ENCODE data around the gene TIMM23.

TIMM23 gene

GRCh38 chr10:46016811-46017210, 44.5 kb downstream of the TIMM23 start:
- TF ChIP-seq CTCF (IDR thresholded peaks at IDR 0.05; ENCODE audit: insufficient read depth, low read length, poor library complexity, severe bottlenecking) (no peak), EZH2phosphoT487 (conservative IDR thresholded peaks at IDR 0.05; ENCODE audit: low read length) (no peak)
- Histone ChIP-seq H3K36me3 (ENCODE audit: low read length) (peaks cover 28% of the 10 kb centered on the region), H3K79me2 (ENCODE audit: insufficient read depth, low read length) (peaks cover 66% of the 10 kb centered on the region), H3K4me2 (ENCODE audit: low read depth, low read length, poor library complexity, severe bottlenecking) (no peak overlapping the region), H2AFZ (ENCODE audit: low read depth, low read length, severe bottlenecking) (no peak overlapping the region), H3K4me3 (ENCODE audit: insufficient read depth, low read length, poor library complexity, severe bottlenecking) (no peak overlapping the region), H3F3A (ENCODE audit: insufficient read depth) (peaks cover 5% of the 10 kb centered on the region; the same call in 1 of the 2 replicates), H3K9me2 (replicated peaks; ENCODE audit: insufficient read depth, low read length) (no peaks in the 10 kb centered on the region), H3K27ac (ENCODE audit: low read depth, low read length) (no peak overlapping the region), H3K9ac (ENCODE audit: low read length) (no peak overlapping the region), H3K9me3 (ENCODE audit: insufficient read depth, low read length) (no peaks in the 10 kb centered on the region), H3K27me3 (ENCODE audit: low read length) (no peaks in the 10 kb centered on the region), H4K20me1 (ENCODE audit: low read depth, low read length) (peaks cover 3% of the 10 kb centered on the region; the same call in 1 of the 2 replicates)

DNA sequence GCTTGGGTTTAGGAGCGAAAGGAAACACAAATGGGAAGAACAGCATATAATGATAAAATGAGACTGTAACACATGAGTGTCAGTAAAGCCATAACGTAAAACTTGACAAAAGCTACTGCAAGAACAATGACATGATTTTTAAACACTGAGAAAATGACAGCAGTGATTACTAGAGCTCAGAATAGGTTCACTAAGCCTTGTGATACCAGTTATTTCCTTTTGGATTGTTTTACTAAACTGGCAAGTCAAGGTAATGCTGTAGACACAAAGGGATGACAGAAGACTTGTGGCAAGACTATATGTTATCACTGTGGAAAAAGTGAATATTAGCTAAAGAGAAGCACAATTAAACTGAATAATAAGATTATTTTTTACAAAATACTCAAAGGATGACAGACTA, 45.4 kb downstream of the TIMM23 start:
- no peaks in the 10 kb centered on the region for H3K9me3 ChIP-seq (ENCODE audit: insufficient read depth, low read length)
- H3K27ac ChIP-seq (ENCODE audit: low read depth, low read length): no peak overlapping the region
- TF ChIP-seq CTCF (IDR thresholded peaks at IDR 0.05; ENCODE audit: insufficient read depth, low read length, poor library complexity, severe bottlenecking) (no peak), EZH2phosphoT487 (conservative IDR thresholded peaks at IDR 0.05; ENCODE audit: low read length) (no peak)
- no peak overlapping the region for H2AFZ ChIP-seq (ENCODE audit: low read depth, low read length, severe bottlenecking)
- H3K9me2 ChIP-seq (replicated peaks; ENCODE audit: insufficient read depth, low read length): no peaks in the 10 kb centered on the region
- peaks cover 3% of the 10 kb centered on the region; the same call in 1 of the 2 replicates for H4K20me1 ChIP-seq (ENCODE audit: low read depth, low read length)
- H3F3A ChIP-seq (ENCODE audit: insufficient read depth): peaks cover under 1% of the 10 kb centered on the region; the same call in 1 of the 2 replicates
- H3K79me2 ChIP-seq (ENCODE audit: insufficient read depth, low read length): peaks cover 75% of the 10 kb centered on the region
- H3K36me3 ChIP-seq (ENCODE audit: low read length): peaks cover 20% of the 10 kb centered on the region
- H3K4me2 ChIP-seq (ENCODE audit: low read depth, low read length, poor library complexity, severe bottlenecking): no peak overlapping the region
- no peak overlapping the region for H3K9ac ChIP-seq (ENCODE audit: low read length)
- no peaks in the 10 kb centered on the region for H3K27me3 ChIP-seq (ENCODE audit: low read length)
- H3K4me3 ChIP-seq (ENCODE audit: insufficient read depth, low read length, poor library complexity, severe bottlenecking): no peak overlapping the region

DNA sequence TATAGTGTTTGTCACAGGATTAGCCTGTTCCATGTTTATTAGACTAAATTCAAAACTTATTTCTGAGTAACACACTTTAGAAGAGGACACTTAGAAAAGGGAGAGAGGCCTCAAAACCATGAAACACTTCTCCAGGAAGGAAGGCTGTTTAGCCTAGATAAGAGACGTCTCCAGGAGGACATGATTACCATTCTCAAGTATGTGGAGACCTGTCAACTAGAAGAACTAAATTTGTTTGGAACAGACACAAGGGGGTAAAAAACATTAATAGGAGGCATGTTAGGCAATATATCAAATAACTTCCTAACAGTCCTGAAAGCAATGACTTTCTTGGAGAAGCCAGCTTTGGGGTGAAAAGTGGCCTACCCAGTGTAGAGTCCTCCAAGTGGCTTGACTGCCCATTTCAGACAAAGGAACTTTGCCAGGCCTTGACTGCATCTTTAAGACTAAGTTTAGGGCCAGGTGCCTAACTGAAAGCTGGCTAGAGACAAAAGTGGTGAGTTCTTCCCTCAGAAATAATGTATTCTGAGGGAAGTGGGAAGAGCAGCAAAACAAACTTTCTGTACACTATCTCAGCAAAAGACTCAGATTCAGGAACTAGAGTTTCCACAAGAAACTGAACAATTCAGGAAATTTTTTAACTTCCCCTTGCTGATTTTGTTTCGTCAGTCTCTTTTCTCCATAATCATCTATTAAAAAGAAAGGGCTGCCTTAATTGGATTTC, 46.3 kb downstream of the TIMM23 start:
- no peak overlapping the region for H3K27ac ChIP-seq (ENCODE audit: low read depth, low read length)

More for the DNA sequence above, 46.3 kb downstream of the TIMM23 start:
- no peak overlapping the region for H3K9ac ChIP-seq (ENCODE audit: low read length)
- TF ChIP-seq EZH2phosphoT487 (conservative IDR thresholded peaks at IDR 0.05; ENCODE audit: low read length) (no peak), CTCF (IDR thresholded peaks at IDR 0.05; ENCODE audit: insufficient read depth, low read length, poor library complexity, severe bottlenecking) (no peak)
- peaks cover 13% of the 10 kb centered on the region for H3K36me3 ChIP-seq (ENCODE audit: low read length)
- no peaks in the 10 kb centered on the region for H3F3A ChIP-seq (ENCODE audit: insufficient read depth)
- H3K9me3 ChIP-seq (ENCODE audit: insufficient read depth, low read length): no peaks in the 10 kb centered on the region
- peaks cover 7% of the 10 kb centered on the region; the same call in 1 of the 2 replicates for H4K20me1 ChIP-seq (ENCODE audit: low read depth, low read length)
- H3K79me2 ChIP-seq (ENCODE audit: insufficient read depth, low read length): peaks cover 84% of the 10 kb centered on the region
- no peak overlapping the region for H3K4me3 ChIP-seq (ENCODE audit: insufficient read depth, low read length, poor library complexity, severe bottlenecking)
- no peak overlapping the region for H3K4me2 ChIP-seq (ENCODE audit: low read depth, low read length, poor library complexity, severe bottlenecking)
- H2AFZ ChIP-seq (ENCODE audit: low read depth, low read length, severe bottlenecking): no peak overlapping the region
- H3K9me2 ChIP-seq (replicated peaks; ENCODE audit: insufficient read depth, low read length): no peaks in the 10 kb centered on the region
- no peaks in the 10 kb centered on the region for H3K27me3 ChIP-seq (ENCODE audit: low read length)
